Measurements from ENCODE around the gene STX19.

STX19 gene

GRCh38 chr3:94066506-94067500, 38.4 kb upstream of the STX19 start (continued):
- TF ChIP-seq ZNF518A (tag by site-specific recombination; conservative IDR thresholded peaks at IDR 0.05; ENCODE audit: low read depth) (no peak), KLF16 (tag by site-specific recombination; IDR thresholded peaks at IDR 0.05) (no peak)

DNA sequence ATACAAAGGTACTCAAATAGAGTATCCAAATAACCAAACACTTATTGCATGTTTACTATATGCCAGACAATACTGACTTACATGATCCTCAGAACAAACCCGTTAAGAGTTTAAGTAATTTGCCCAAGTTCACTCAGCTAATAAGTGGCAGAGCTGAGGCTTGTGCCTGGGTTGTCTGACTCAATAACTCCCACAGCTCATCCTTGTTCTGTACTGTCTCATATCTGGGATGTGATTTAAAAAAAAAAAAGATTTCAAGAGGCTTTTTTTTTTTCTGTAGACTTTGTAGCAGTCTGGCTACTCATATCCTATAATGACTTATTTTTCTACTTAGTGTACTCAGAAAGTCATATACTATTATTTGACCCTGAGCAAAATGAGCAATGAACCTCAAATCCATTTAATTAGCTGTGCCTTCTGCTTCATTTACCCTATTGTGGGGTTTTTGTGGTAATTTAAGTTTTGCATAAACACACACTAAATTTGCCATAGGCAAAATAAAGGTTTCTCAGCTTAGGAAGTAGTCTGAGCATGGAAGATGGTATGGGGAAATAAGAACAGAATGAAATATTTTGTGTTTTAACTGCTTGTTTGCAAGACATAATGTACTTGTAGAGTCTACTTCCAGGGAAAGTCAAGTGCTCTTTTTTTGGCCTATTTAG, 37.6 kb upstream of the STX19 start:
- H3K27ac ChIP-seq (ENCODE audit: extremely low read depth, low read depth, low read length): no peak overlapping the region
- ChIA-PET CTCF (interaction anchor here (0.7 to 1.3 kb wide), 2 partner anchors 23 to 95 kb away, joined by 3 to 5 read pairs; no protein-coding TSS in a partner anchor), POLR2A (no interaction called here)

DNA sequence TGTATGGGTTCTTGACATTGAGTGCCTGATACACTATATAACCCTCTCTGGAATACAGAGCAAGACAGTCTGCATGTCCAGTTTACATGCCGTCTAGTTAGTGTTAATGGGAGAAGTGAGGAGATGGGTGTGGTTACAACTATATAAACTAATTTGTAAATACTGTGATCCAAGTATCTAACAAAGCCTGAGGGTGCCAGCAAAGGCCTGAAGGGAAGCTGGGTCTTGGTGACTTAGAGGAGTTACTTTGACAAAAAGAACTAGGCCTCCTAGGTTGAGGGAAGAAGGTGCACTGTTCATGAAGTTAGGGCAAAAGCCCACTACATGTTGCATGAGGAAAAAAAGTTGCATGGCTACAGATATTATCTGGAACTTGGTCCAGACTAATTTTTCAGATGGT, 36.7 kb upstream of the STX19 start:
- H3K27ac ChIP-seq (ENCODE audit: extremely low read depth, low read depth, low read length): no peak overlapping the region
- peaks cover 0 to 25% of the 10 kb centered on the region in 2 experiments; a peak in 1 of 3 replicates for H3K36me3 ChIP-seq (ENCODE audit: control insufficient read depth in 2 of 2, insufficient read depth in 1 of 2, low read length in 2 of 2)
- no peaks in the 10 kb centered on the region for H3K9me3 ChIP-seq (ENCODE audit: control insufficient read depth, insufficient read depth, low read depth, low read length)
- POLR2A ChIA-PET: no interaction called here
- H3K4me1 ChIP-seq (ENCODE audit: control insufficient read depth, insufficient read depth, low read length): no peaks in the 10 kb centered on the region
- CTCF ChIA-PET: interaction anchor here (0.5 to 0.7 kb wide), 2 partner anchors 24 to 62 kb away, joined by 3 read pairs; no protein-coding TSS in a partner anchor
- H3K4me3 ChIP-seq (ENCODE audit: low read depth, low read length): no peak overlapping the region
- TF ChIP-seq ZNF302 (tag by site-specific recombination; IDR thresholded peaks at IDR 0.05; ENCODE audit: low read depth) (no peak), GFI1B (tag by site-specific recombination; IDR thresholded peaks at IDR 0.05) (no peak), ZNF404 (tag by site-specific recombination; IDR thresholded peaks at IDR 0.05) (no peak), ZNF571 (tag by site-specific recombination; IDR thresholded peaks at IDR 0.05) (no peak), SP3 (tag by site-specific recombination; IDR thresholded peaks at IDR 0.05) (no peak), ZNF501 (tag by site-specific recombination; IDR thresholded peaks at IDR 0.05) (no peak), GLI4 (tag by site-specific recombination; IDR thresholded peaks at IDR 0.05) (no peak), ZNF23 (tag by site-specific recombination; IDR thresholded peaks at IDR 0.05; ENCODE audit: borderline replicate concordance) (no peak), ZNF132 (tag by site-specific recombination; IDR thresholded peaks at IDR 0.05; ENCODE audit: borderline replicate concordance) (no peak), ZFP3 (tag by site-specific recombination; IDR thresholded peaks at IDR 0.05; ENCODE audit: low read depth) (no peak), ZNF140 (tag by site-specific recombination; IDR thresholded peaks at IDR 0.05) (no peak), KLF16 (tag by site-specific recombination; IDR thresholded peaks at IDR 0.05) (no peak), ZNF324 (tag by site-specific recombination; IDR thresholded peaks at IDR 0.05) (no peak), ZNF202 (tag by site-specific recombination; IDR thresholded peaks at IDR 0.05; ENCODE audit: borderline replicate concordance) (no peak), ZNF114 (tag by site-specific recombination; IDR thresholded peaks at IDR 0.05) (no peak), ZNF747 (tag by site-specific recombination; IDR thresholded peaks at IDR 0.05) (no peak)
- TF ChIP-seq, protein P1, sequence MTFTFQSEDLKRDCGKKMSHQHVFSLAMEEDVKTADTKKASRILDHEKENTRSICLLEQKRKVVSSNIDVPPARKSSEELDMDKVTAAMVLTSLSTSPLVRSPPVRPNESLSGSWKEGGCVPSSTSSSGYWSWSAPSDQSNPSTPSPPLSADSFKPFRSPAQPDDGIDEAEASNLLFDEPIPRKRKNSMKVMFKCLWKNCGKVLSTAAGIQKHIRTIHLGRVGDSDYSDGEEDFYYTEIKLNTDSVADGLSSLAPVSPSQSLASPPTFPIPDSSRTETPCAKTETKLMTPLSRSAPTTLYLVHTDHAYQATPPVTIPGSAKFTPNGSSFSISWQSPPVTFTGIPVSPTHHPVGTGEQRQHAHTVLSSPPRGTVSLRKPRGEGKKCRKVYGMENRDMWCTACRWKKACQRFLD (tag by site-specific recombination; IDR thresholded peaks at IDR 0.05): no peak

More for the DNA sequence above, 37.6 kb upstream of the STX19 start:
- Histone ChIP-seq H3K36me3 (ENCODE audit: control insufficient read depth in 2 of 2, insufficient read depth in 1 of 2, low read length in 2 of 2) (peaks cover 0 to 23% of the 10 kb centered on the region in 2 experiments; a peak in 1 of 3 replicates), H3K4me1 (ENCODE audit: control insufficient read depth, insufficient read depth, low read length) (no peaks in the 10 kb centered on the region), H3K9me3 (ENCODE audit: control insufficient read depth, insufficient read depth, low read depth, low read length) (no peaks in the 10 kb centered on the region), H3K4me3 (ENCODE audit: low read depth, low read length) (no peak overlapping the region)
- no peak for TF ChIP-seq ZNF138 (tag by site-specific recombination; IDR thresholded peaks at IDR 0.05; ENCODE audit: borderline replicate concordance)
- peak; percentile 31; the same call in 1 of the 2 replicates for TF ChIP-seq PRDM6 (tag by site-specific recombination; IDR thresholded peaks at IDR 0.05)
- TF ChIP-seq, protein P2, sequence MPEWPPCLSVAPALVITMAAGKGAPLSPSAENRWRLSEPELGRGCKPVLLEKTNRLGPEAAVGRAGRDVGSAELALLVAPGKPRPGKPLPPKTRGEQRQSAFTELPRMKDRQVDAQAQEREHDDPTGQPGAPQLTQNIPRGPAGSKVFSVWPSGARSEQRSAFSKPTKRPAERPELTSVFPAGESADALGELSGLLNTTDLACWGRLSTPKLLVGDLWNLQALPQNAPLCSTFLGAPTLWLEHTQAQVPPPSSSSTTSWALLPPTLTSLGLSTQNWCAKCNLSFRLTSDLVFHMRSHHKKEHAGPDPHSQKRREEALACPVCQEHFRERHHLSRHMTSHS (tag by site-specific recombination; IDR thresholded peaks at IDR 0.05): no peak
